ENCODE measurements around the gene PTPRN2.
"Not testable (repeated sequence)": the region's sequence is repeated elsewhere in the genome, so short reads cannot be mapped to it uniquely, and the experiment has no call there.

Gene PTPRN2

DNA sequence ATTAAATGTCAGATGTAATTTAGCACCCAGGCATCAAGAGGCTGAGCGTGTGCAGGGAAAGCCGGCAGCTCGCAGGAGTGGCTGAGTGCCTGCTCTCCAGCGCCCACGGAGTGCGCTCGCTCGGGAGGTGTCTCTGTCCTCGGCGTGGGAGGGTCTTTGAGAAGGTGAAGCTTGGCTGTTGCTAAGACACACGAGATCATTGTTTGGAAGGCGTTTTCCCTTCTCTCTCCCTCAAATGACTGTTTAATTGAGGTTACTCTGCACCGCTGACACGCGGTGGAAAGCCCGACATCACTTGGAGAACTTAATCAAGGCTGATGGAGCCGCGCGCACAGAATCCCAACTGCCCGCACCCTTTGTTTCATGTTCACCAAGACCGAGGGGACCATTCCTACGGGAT, 836.2 kb downstream of the PTPRN2 start:
- peak; percentile 32 for DNase-seq

DNA sequence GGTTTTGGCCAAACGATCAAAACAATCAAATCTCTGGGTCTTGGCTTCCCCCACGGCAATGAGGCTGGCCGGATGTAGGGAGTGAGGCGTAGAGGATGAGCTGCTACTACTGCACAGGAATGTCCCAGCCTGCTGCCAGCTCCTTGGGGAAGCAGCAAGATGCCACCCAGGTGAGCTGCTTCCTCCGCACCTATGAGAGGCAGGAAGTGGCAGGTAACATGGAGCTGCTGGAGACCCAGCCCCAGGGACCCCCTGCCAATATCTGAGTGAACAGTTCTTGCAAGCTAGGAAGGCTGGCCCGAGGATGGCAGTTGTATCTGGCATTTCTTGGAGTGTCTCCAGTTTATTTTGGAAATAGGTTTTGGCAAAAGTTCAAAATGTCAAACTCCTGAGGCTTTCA, 837.3 kb downstream of the PTPRN2 start:
- DNase-seq: no peak

DNA sequence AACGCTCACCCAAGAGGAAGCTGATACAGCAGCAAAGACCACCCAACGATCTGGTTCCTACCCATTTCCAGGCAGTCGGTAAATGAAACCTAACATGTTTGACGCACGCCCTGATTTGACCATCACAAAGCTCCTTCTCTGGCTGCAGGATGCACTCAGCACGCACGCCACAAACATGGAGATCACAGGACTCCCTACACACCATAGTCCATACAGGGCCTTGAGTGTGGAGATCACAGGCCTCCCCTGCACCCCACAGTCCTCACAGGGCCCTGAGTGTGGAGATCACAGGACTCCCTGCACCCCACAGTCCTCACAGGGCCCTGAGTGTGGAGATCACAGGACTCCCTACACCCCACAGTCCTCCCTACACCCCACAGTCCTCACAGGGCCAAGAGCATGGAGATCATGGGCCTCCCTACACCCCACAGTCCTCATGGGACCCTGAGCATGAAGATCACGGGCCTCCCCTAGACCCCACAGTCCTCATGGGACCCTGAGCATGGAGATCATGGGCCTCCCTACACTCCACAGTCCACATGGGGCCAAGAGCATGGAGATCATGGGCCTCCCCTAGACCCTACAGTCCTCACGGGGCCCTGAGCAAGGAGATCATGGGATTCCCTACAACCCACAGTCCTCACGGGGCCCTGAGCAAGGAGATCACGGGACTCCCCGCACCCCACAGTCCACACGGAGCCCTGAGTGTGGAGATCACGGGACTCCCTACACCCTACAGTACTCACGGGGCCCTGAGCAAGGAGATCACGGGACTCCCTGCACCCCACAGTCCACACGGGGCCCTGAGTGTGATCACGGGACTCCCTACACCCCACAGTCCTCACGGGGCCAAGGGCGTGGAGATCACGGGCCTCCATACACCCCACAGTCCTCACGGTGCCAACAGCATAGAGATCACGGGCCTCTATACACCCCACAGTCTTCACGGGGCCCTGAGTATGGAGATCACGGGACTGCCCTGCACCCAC, 841.6 kb downstream of the PTPRN2 start:
- no peak for DNase-seq

DNA sequence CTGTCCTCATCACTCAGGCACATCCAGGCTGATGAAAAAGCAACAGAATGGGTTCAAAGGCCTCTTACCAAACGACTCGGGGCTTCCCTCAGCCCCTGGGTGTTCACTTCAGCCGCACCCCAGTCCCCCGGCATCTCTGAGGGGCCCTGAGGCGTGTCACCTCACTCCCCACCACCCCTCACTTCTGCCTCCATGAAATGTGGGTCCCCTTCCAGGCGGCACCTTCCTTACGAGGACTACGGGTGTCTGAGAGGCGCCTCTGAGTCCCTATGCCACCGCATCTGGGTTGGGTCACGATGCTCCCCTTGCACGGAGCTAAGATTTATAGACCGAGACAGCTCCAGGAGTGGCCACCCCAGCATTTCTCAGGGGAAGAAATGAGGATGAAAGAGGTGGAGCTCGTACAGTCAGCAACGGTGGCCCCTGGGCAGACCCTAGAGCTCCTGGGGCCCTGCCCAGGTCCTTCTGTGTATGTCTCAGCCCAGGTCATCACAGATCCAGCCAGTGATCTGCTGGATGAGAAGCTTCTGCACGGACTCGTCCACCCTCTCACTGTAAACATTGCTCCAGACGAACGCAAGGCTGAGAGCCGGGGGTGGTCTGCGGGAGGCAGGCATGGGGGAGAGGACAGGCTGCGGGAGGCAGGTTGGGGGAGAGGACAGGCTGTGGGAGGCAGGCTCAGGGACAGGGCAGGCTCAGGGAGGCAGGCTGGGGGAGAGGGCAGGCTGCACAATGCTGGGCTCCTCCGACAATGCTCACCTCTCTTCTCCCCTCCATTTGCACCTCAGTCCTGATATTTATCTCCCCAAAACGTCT, 842.6 kb downstream of the PTPRN2 start:
- DNase-seq: no peak

DNA sequence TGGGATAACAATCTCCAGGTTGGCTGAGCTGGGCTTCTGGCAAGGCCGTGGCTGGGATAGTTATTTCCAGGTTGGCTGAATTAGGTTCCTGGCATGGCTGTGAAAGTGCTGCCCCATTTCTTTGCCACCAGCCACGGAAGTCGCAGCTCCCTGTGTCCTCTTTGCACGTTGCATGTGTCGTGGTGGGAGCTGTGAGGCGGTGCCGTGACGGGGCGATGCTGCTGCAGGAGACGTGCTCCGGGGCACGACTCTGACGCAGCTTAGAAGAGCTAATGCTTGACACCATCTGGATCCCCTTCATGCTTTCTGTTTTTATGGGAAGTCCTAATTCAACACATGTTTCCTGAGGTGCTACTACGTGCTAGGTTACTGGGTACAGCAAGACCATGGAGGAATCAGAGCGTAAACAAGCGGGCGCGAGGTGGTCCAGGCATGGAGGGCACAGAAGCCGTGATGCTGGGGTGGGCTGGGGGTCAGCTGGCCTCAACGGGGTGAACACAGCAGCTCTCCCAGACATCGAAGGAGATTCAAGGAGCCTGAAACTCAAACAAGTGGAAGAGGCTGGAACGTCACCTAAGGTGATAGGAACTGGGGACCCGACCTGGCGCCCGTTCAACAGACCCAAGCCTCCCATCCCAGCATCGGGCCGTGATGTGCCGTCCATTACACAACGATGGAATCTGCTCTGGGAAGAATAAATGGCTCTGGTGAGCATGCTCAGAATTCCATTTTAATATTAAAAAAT, 843.7 kb downstream of the PTPRN2 start:
- no peak for DNase-seq

DNA sequence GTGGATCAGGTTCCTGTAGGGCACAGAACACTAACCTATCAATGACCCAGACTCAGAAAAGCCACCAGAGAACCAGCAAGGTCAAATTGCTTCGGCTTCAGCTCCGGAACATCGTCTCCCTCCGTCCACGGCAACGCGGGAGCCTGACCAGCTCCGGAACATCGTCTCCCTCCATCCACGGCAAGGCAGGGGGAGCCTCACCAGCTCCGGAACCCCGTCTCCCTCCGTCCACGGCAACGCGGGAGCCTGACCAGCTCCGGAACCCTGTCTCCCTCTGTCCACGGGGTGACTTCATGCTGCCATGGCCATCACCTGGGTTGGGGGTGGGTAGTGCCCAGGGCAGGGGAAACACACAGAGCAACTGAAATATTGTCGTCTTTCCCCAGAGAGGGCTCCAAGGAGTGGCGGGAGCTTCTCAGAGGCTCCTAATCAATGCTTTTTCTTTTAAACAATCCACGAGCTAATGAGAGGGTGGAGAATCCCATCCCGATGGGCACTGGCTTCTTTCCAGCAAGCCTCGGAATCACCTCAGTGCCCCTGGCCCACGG, 847.3 kb downstream of the PTPRN2 start:
- DNase-seq: no peak

DNA sequence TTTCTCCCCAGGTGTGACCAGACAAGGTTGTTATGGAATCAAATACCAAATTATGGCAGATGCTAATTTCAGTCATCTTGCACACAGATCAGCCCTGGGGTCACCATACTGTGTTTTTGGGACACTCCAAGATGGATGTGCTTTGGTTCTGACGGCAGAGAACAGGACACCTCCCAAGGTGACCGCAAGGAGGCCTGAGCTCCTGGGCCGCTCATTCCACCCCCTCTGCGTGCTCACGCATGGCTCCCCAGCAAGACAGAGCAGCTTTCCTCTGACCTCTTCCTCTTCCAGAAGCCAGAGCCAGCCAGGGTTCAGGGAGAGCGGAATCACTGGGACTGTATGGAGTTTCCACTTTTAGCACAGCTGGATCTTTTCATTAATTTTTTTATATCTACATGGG, 848.0 kb downstream of the PTPRN2 start:
- DNase-seq: no peak

DNA sequence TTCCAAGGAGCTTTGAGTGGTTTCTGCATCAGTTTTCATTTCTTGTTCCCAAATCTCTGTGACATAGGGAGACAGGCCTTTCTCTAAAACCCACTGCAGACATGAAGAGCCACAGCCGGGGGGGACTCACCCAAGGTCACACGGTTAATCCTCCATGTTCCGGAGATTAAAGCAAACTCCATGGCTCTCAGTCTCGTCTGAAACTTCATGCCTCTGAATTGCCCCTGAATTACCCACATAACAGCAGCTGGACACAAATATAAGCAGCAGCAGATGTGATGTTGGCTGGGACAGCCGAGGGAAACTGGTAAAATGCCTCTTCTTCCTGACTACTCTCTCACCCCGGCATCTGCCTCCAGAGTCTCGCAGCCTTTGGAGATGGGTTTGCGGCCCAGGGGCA, 848.6 kb downstream of the PTPRN2 start:
- DNase-seq: no peak

DNA sequence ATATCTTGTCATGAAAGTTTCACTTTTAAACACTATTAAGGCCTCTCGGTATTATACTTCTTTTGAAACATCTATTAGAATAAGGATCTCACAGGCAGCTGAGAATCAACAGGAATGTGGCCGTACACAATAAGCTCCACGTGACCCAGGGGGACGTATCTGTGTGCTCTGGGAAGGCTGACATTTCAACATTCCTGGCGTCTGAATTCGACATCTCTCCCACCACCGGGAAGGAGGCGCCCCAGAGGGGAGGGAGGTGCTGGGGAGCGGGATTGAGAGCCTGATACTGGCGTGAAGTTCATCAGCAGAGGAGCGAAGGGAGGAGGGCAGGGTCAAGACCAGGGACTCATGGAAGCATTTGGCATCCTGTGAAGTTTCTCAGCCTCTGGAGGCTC, 849.6 kb downstream of the PTPRN2 start:
- DNase-seq: peak; percentile 31

DNA sequence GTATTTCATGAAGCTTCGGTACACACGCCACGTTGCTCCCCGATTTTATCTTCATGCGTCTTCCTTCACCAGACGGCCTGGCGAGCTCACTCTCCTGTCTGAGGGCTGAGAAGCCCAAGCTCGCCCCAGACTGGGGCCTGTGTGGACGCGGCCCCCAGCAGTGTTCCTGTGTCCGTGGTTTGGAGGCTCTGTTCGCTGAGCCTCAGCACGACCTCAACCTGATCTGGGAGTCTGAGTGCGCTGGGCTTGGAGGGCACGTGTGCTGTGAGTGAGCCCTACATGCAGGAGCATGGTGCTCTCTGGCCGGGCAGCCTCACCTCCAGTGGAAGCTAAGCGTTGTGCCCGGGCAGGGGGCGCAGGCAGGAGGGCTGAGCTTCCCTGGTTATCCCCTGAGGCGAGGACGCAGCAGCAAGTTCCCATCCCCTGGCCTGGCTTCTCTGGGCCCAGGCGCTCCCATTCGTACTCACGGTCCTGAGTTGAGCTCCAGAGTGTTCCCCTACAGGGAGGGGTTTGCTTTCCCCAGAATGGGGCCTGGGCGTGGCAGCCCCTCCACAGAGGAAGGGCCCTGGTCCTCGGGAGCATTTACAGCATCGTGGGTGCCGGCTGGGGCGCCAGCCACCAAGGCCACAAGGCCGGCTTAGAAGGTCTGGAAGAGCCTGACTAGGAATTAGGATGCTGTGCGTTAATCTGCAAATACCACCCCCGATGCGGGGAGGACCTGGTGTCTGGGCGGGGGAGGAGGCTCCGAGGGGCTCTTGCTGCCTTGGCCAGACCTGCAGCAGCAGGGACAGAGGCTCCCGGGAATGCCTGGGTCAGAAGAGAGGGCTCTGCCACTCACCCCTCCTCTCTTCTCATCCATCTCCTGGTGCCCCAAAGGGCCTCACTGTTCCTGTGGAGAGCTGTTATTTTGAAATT, 850.2 kb downstream of the PTPRN2 start:
- DNase-seq: no peak

DNA sequence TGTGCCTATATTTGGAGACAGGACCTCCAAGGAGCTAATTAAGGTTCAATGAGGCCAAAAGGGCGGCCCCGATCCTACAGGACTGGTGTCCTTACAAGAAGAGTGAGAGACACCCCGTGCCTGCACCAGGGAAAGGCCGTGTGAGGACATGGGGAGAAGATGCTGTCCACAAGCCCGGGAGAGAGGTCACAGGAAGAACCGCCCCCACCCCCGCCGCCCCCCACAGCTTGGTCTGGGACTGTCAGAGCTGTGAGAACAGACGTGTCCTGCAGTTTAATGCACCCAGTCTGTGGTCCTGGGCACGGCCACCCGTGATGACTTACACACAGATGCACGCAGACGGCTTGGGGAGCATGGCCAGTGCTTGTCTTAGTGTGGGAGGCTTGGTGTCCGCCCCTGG, 851.3 kb downstream of the PTPRN2 start:
- DNase-seq: no peak

DNA sequence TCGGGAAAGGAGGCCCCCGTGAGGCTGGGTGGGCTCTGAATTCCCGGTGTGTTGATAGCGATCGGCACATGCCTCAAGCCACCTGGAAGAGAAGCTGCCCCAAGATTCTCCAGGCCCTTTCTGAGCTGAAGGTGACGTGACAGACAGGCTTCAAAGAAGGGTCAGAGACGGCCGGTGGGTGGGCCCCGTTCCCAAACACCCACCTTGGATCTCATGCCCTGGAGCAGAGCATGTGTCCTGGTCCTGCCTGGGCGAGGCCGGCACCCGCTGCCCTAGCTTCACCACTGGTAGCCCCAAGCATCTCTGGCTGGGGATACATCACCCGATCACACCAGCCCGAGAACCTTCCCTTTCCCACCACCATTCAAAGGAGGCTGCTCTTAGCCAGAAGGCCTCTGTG, 851.8 kb downstream of the PTPRN2 start:
- DNase-seq: no peak

DNA sequence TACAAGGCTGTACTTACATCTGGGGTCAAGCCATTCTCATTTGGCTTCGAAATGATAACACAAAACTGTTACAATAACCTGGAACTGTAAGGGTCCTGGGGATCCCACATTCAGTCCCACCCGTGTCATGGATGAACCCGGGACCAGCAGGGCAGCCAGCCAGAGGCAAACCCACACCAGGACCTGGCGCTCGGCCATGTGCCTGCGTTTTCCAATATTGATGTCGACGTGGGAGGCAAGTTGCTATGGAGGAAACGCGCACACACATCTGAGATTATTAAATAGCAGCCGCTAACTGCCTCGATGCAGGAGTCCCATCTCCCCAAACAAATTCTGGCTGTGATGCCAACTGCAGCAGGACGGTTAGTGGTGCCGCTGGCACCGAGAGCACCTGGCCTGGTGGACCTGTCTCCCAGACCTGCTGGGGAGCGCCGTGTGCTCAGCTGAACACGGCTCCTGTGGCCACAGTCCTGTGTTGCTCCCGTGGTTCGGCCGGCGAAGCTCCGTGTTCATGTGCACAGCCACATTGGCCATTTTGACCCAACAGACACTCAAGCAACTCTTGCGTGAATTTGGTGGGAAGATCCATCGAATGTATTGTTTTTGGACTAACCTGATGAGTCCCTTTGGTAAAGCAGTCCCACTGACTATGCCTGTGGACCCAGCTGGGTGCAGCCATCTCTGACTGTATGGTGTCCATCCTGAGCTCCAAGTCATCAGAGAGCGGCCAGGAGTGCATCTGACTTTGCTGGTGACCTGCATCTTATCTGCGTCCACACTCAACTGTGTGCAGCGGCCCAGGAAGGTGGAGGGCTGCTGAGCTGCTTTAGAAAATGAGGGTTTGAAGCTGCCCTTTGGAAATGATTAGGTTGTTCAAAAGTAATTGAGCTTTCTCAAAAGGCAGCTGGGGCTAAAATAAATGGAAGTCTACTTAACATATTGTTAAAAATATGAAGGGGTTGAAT, 852.7 kb downstream of the PTPRN2 start:
- DNase-seq: no peak

DNA sequence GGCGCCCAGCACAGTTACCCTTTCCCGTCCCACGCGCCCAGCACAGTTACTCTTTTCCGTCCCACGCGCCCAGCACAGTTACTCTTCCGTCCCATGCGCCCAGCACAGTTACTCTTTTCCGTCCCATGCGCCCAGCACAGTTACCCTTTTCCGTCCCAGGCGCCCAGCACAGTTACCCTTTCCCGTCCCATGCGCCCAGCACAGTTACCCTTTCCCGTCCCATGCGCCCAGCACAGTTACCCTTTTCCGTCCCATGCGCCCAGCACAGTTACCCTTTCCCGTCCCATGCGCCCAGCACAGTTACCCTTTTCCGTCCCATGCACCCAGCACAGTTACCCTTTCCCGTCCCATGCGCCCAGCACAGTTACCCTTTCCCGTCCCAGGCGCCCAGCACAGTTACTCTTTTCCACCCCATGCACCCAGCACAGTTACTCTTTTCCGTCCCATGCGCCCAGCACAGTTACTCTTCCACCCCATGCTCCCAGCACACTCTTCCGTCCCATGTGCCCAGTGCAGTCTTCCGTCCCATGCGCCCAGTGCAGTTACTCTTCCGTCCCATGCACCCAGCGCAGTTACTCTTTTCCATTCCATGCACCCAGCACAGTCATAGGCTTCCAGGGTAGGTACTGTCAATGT, 853.7 kb downstream of the PTPRN2 start:
- DNase-seq: not testable (repeated sequence)

DNA sequence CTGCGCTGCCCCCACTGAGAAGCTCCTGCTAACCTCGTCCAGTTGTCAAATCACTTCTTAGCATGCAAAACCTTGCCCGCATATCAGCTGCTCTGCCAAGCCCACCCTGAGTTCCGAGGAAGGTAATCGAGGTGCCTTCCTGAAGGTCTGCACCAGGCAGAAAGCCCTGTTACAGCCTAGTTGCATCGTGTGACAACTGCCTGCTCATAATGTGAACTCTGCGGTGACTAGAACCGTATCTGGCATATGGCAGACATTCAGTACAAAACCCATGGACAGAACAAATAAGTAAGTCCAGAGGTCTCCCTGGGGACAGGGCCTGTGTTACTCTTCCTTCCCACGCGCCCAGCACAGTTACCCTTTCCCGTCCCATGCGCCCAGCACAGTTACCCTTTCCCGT, 856.5 kb downstream of the PTPRN2 start:
- DNase-seq: no peak

DNA sequence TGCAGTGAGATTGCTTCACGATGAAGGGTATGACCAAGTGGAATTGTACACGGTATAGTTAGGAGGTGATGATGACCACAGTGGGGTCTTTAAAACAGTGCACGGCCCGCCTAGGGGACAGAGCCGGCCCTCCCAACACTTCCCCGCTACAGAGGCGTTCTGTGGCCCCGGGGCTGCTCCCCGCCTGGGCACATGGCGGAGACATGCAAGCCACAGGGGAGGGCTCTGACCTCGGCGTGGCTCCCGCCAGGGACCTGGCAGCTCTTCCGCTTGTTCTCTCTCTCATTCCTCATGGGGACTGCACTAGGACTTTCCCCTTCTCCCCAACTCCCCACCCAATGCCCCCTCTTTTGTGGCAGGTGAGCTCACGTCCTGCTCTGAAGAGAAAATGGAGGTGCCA, 857.0 kb downstream of the PTPRN2 start:
- no peak for DNase-seq

DNA sequence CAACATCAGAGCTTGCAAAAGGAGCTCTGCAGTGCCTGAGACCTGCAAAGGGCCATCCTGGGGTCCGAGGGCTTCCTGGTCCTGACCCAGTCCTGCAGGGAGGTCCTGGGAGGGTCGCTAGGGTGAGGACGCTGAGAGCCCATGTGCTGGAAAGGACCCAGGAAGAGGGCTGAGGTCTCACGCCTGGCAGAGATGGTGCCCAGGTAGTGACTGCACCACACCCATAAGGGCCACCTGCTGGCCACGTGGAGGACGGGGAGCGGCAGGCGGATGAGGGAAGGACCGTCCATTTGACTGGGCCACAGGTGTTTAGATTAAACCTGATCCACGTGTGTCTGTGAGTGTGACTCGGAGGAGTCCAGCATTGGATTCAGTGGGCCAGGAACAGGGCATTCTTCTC, 858.1 kb downstream of the PTPRN2 start:
- no peak for DNase-seq

DNA sequence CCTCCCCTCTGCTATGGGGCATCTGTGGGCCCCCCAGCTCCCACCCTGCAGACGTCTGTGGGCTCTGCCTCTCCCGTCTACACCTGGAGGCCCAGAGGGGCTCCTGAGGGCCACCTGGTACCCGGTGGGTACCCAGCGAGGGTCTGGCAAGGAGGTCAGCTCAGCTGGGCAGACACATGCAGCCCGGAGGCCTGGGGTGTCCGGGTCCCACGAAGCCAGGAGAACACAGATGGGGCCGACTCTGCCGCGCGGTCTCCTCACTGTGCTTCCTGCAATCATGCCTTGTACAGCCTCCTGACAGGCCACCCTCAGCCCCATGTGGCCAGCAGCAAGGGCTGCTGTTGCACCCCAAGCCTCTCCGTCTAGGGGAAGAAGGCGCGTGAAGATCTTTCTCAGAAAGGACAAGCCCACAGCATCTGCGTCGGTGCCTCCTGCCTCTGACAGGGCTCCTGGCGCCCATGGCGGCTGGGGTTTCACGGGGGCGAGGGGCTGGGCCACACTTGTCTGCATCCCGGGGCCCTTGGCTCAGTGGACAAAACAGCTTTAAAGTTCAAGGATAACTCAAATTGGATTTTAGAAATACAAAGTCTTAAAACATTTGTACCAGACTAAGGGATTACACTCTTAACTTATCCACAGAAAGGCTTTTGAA, 859.5 kb downstream of the PTPRN2 start:
- DNase-seq: no peak

DNA sequence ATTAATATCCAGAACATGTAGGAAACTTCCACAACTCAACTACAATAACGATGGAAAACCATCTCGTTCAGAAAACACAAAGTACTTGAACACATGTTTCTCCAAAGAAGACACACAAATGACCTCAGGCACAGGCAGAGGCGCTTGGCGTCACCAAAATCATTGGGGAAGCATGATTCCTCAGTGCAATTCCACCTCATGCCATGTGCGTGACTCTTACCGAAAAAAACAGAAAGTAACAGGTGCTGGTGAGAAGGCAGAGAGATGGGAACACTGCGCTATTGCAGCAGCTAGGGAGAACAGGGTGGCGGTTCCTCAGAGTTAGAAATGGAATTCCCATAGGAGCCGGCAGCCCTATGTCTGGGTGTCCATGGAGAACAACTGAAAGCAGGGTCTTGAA, 860.9 kb downstream of the PTPRN2 start:
- no peak for DNase-seq

Data from right kidney (tissue), 1 donor.